H1 (cell line): ENCODE results near the gene CAMTA1. TPM values are rescaled to one million over a fixed set of nuclear protein-coding genes. Genes with fewer than 3 reads are reported as not detected.

ENCODE experiments used
- CTCF ChIA-PET: fragments of 300-600 bp; sonication (Branson Sonifier 250); formaldehyde crosslinking; loops from one replicate; lab custom pipeline; 2021; ENCODE audit not compliant: partially characterized antibody; lab: Charles Lee
- POLR2A ChIA-PET: fragments of 300-600 bp; sonication (Branson Sonifier 250); formaldehyde crosslinking; loops from one replicate; lab custom pipeline; 2021; ENCODE audit warnings: inconsistent platforms; ENCODE audit not compliant: partially characterized antibody; lab: Charles Lee
- DNase-seq, 2 experiments: peaks; one replicate each; pipeline versions ENCODE4 v3.0.0 to v3.0.0-alpha.2; 2010 to 2022; ENCODE audit warnings: low spot score in 2 of 2, low read depth in 1 of 2, mixed read lengths in 1 of 2
- FAIRE-seq: peaks from 2 replicates; lab custom pipeline; 2011; peaks lifted over from hg19 to GRCh38; lab: Jason Lieb, UNC
- H2AFZ ChIP-seq: 2 replicates; pipeline ENCODE4 v1.8.1; 2012; ENCODE audit warnings: low read length, inconsistent platforms
- H2AK5ac ChIP-seq: 2 replicates; pipeline ENCODE4 v1.6.1; 2013; ENCODE audit warnings: low read depth, low read length
- H2BK120ac ChIP-seq: replicated peaks from 2 replicates; pipeline ENCODE3; 2013; ENCODE audit warnings: low read depth, low read length, inconsistent platforms
- H2BK12ac ChIP-seq: 2 replicates; pipeline ENCODE4 v1.6.1; 2013; ENCODE audit warnings: low read depth, low read length
- H2BK15ac ChIP-seq: 2 replicates; pipeline ENCODE4 v1.6.1; 2013; ENCODE audit warnings: low read length
- H2BK20ac ChIP-seq: 2 replicates; pipeline ENCODE4 v1.6.1; 2013; ENCODE audit warnings: low read length
- H2BK5ac ChIP-seq: 2 replicates; pipeline ENCODE4 v1.6.1; 2013; ENCODE audit warnings: low read depth, low read length
- H3K14ac ChIP-seq: 2 replicates; pipeline ENCODE4 v1.6.1; 2013; ENCODE audit warnings: inconsistent platforms; ENCODE audit not compliant: insufficient read length
- H3K18ac ChIP-seq: 2 replicates; pipeline ENCODE4 v1.6.1; 2013; ENCODE audit warnings: low read length; ENCODE audit errors: extremely low read depth
- H3K23ac ChIP-seq: 2 replicates; pipeline ENCODE4 v1.6.1; 2013; ENCODE audit warnings: inconsistent platforms; ENCODE audit not compliant: insufficient read length
- H3K23me2 ChIP-seq: 2 replicates; pipeline ENCODE4 v1.6.1; 2013; ENCODE audit warnings: low read depth, low read length
- H3K27ac ChIP-seq: 2 replicates; pipeline ENCODE4 v1.6.1; 2011; ENCODE audit warnings: low read depth, low read length, inconsistent platforms
- H3K27me3 ChIP-seq, 4 experiments: replicated peaks in 1 of 4; 1 replicate in 1 of 4; 2 replicates in 3 of 4; pipeline versions ENCODE4 v1.6.1 to v1.8.1; 2011 to 2013; ENCODE audit warnings: low read length in 3 of 4, mild to moderate bottlenecking in 3 of 4, inconsistent platforms in 2 of 4, mixed read lengths in 2 of 4, moderate library complexity in 1 of 4; ENCODE audit not compliant: control insufficient read depth in 3 of 4, insufficient read depth in 3 of 4; ENCODE audit errors: extremely low read depth in 1 of 4
- H3K36me3 ChIP-seq, 4 experiments: 2 replicates each; pipeline versions ENCODE4 v1.6.1 to v1.8.1; 2011 to 2013; ENCODE audit warnings: mild to moderate bottlenecking in 4 of 4, low read length in 3 of 4, moderate library complexity in 2 of 4, control low read depth in 1 of 4, inconsistent platforms in 1 of 4; ENCODE audit not compliant: insufficient read depth in 4 of 4, control insufficient read depth in 2 of 4
- H3K4ac ChIP-seq: replicated peaks from 2 replicates; pipeline ENCODE3; 2013; ENCODE audit warnings: low read length, low read depth, mixed read lengths, inconsistent platforms; ENCODE audit not compliant: insufficient read length
- H3K4me1 ChIP-seq, 4 experiments: replicated peaks in 1 of 4; 1 replicate in 1 of 4; 2 replicates in 3 of 4; pipeline versions ENCODE4 v1.6.1 to v1.8.1; 2011 to 2013; ENCODE audit warnings: low read length in 3 of 4, inconsistent platforms in 2 of 4, mixed read lengths in 1 of 4; ENCODE audit not compliant: insufficient read depth in 4 of 4, control insufficient read depth in 3 of 4
- H3K4me2 ChIP-seq, 2 experiments: 2 replicates each; pipeline versions ENCODE4 v1.6.1 to v1.8.1; 2011 to 2013; ENCODE audit warnings: low read depth in 2 of 2, low read length in 2 of 2, control low read depth in 1 of 2, inconsistent platforms in 1 of 2, mild to moderate bottlenecking in 1 of 2; ENCODE audit not compliant: insufficient read depth in 1 of 2
- H3K4me3 ChIP-seq, 4 experiments: fragments of 200-600, 300-600 bp in 1 of 4; sonication (generic), shearing (Covaris generic), sonication (Bioruptor Twin) in 1 of 4; 2 replicates each; pipeline versions ENCODE4 v1.5.1 to v1.8.1; 2011 to 2016; ENCODE audit warnings: low read length in 4 of 4, low read depth in 3 of 4, control low read depth in 2 of 4, inconsistent platforms in 2 of 4, mild to moderate bottlenecking in 2 of 4, mixed read lengths in 1 of 4, moderate library complexity in 1 of 4; ENCODE audit not compliant: insufficient read depth in 2 of 4; ENCODE audit errors: extremely low read depth in 1 of 4
- H3K56ac ChIP-seq: replicated peaks from 2 replicates; pipeline ENCODE3; 2013; ENCODE audit warnings: low read depth, mild to moderate bottlenecking, mixed read lengths, low read length, inconsistent platforms; ENCODE audit not compliant: insufficient read length
- H3K79me1 ChIP-seq: 2 replicates; pipeline ENCODE4 v1.6.1; 2013; ENCODE audit warnings: low read depth, low read length, control low read depth
- H3K79me2 ChIP-seq, 2 experiments: 2 replicates each; pipeline versions ENCODE4 v1.6.1 to v1.8.1; 2012 to 2013; ENCODE audit warnings: low read length in 2 of 2, mild to moderate bottlenecking in 2 of 2, inconsistent platforms in 1 of 2; ENCODE audit not compliant: insufficient read depth in 2 of 2, control insufficient read depth in 1 of 2
- H3K9ac ChIP-seq, 4 experiments: replicated peaks in 1 of 4; 1 replicate in 1 of 4; 2 replicates in 3 of 4; pipeline versions ENCODE4 v1.6.1 to v1.8.1; 2011 to 2013; ENCODE audit warnings: low read depth in 3 of 4, low read length in 3 of 4, control low read depth in 2 of 4, mild to moderate bottlenecking in 2 of 4, moderate library complexity in 2 of 4, inconsistent platforms in 1 of 4; ENCODE audit errors: extremely low read depth in 1 of 4
- H3K9me3 ChIP-seq, 2 experiments: 2 replicates each; pipeline versions ENCODE4 v1.6.1 to v1.8.1; 2012 to 2013; ENCODE audit warnings: mild to moderate bottlenecking in 2 of 2, moderate library complexity in 2 of 2, control low read depth in 1 of 2, inconsistent platforms in 1 of 2, low read depth in 1 of 2, low read length in 1 of 2, mixed read lengths in 1 of 2; ENCODE audit not compliant: insufficient read depth in 2 of 2
- H4K20me1 ChIP-seq, 2 experiments: replicated peaks in 1 of 2; 2 replicates each; pipeline versions ENCODE3 to v1.8.1; 2011 to 2013; ENCODE audit warnings: inconsistent platforms in 2 of 2, low read length in 2 of 2, mild to moderate bottlenecking in 1 of 2; ENCODE audit not compliant: insufficient read depth in 2 of 2, control insufficient read depth in 1 of 2
- H4K5ac ChIP-seq: 2 replicates; pipeline ENCODE4 v1.6.1; 2013; ENCODE audit warnings: low read length, low read depth, mixed read lengths, inconsistent platforms; ENCODE audit not compliant: insufficient read length
- H4K8ac ChIP-seq: 2 replicates; pipeline ENCODE4 v1.8.0; 2013; ENCODE audit warnings: mild to moderate bottlenecking, moderate library complexity, low read length, inconsistent platforms; ENCODE audit not compliant: insufficient read depth; ENCODE audit errors: extremely low read depth
- H4K91ac ChIP-seq: replicated peaks from 2 replicates; pipeline ENCODE3; 2013; ENCODE audit warnings: low read length, mixed read lengths, inconsistent platforms; ENCODE audit not compliant: insufficient read length
- ASH2L ChIP-seq: fragments of 200-600, 300-600 bp; sonication (generic); IDR thresholded peaks from one replicate; pipeline ENCODE4 v1.7.1; 2017; ENCODE audit warnings: low read length
- BRCA1 ChIP-seq: IDR thresholded peaks from 2 replicates; pipeline ENCODE4 v1.6.1; 2012; ENCODE audit warnings: low read depth, low read length, improper control_type of control experiment
- CBX8 ChIP-seq: fragments of 300-800, 300-1000 bp; sonication (generic); IDR thresholded peaks from 2 replicates; pipeline ENCODE4 v1.7.1; 2016; ENCODE audit warnings: low read depth, low read length, borderline replicate concordance
- EP300 ChIP-seq, 2 experiments: IDR thresholded peaks; 1 replicate in 1 of 2; 2 replicates in 1 of 2; pipeline ENCODE4 v1.6.1; 2011 to 2012; ENCODE audit warnings: low read depth in 2 of 2, low read length in 2 of 2, mild to moderate bottlenecking in 2 of 2, borderline replicate concordance in 1 of 2, inconsistent platforms in 1 of 2, moderate library complexity in 1 of 2
- GTF2F1 ChIP-seq: IDR thresholded peaks from 2 replicates; pipeline ENCODE4 v1.6.1; 2012; ENCODE audit warnings: low read depth, low read length, improper control_type of control experiment, borderline replicate concordance
- KDM1A ChIP-seq: fragments of 200-600, 300-600 bp; sonication (generic); IDR thresholded peaks from 2 replicates; pipeline ENCODE4 v1.7.1; 2016; ENCODE audit warnings: mild to moderate bottlenecking, low read length, borderline replicate concordance
- KDM4A ChIP-seq: IDR thresholded peaks from one replicate; pipeline ENCODE4 v1.7.1; 2012; ENCODE audit warnings: low read depth, mild to moderate bottlenecking, moderate library complexity, low read length, inconsistent platforms; ENCODE audit not compliant: severe bottlenecking
- KDM5A ChIP-seq: fragments of 200-600 bp; IDR thresholded peaks from 2 replicates; pipeline ENCODE4 v1.7.1; 2012; ENCODE audit warnings: mild to moderate bottlenecking, low read length, inconsistent platforms, mixed read lengths
- POLR2AphosphoS5 ChIP-seq: IDR thresholded peaks from 2 replicates; pipeline ENCODE4 v1.6.1; 2011; ENCODE audit warnings: low read depth, low read length
- POU5F1 ChIP-seq: IDR thresholded peaks from 2 replicates; pipeline ENCODE4 v1.6.1; 2011; ENCODE audit warnings: low read depth, mild to moderate bottlenecking, low read length, moderate library complexity
- SP1 ChIP-seq: IDR thresholded peaks from 2 replicates; pipeline ENCODE4 v1.6.1; 2011; ENCODE audit warnings: low read depth, low read length
- SP2 ChIP-seq: IDR thresholded peaks from 2 replicates; pipeline ENCODE4 v1.6.1; 2012; ENCODE audit warnings: mild to moderate bottlenecking, low read length, inconsistent platforms
- TBP ChIP-seq: IDR thresholded peaks from 2 replicates; pipeline ENCODE4 v1.6.1; 2011; ENCODE audit warnings: low read depth, low read length, improper control_type of control experiment
- WGBS, 2 experiments: shearing (Covaris generic) in 1 of 2; methylation state at CpG; one replicate each; pipeline versions ENCODE4 v1.1.6 to v1.1.7; 2013 to 2015; ENCODE audit warnings: low lambda C conversion rate in 2 of 2, mixed read lengths in 2 of 2, inconsistent platforms in 1 of 2, low coverage in 1 of 2, missing lambda C conversion rate in 1 of 2; ENCODE audit not compliant: insufficient replicate concordance in 2 of 2, insufficient coverage in 1 of 2, insufficient read length in 1 of 2; ENCODE audit errors: extremely low coverage in 1 of 2, missing lambda C conversion rate in 1 of 2; 5-methylcytosine and 5-hydroxymethylcytosine counted together
- polyA plus RNA-seq, 7 experiments: library from polyadenylated mRNA; depleted of rRNA in 3 of 7; stranded (reverse) in 5 of 7; unstranded in 2 of 7; fragments of >200 nt in 5 of 7; fragments of 200-250 nt in 2 of 7; gene quantifications; 1 replicate in 5 of 7; 2 replicates in 1 of 7; 4 replicates in 1 of 7; pipeline versions ENCODE4 v1.2.1 to v1.2.3, GENCODE V29; 2011 to 2013; ENCODE audit warnings: missing spikeins in 2 of 7, mixed read lengths in 2 of 7
- total RNA-seq: library from RNA; stranded (reverse); fragmentation: NEBNext Ultra II Directional; extraction: Animal tissue kit (Norgen Biotek cat#: 25700); gene quantifications from 2 replicates; pipeline ENCODE4 v1.2.1, GENCODE V29; 2021
- TF ChIP-seq, protein P1 (sequence below): IDR thresholded peaks from 2 replicates; pipeline ENCODE4 v1.6.1; 2011; ENCODE audit warnings: low read length, improper control_type of control experiment

Gene CAMTA1
- total and polyA plus RNA-seq, 2 of the 8 experiments (the other 6 are each of a cell fraction or from before 2014, with no cell fraction given): 65.0 to 119 TPM

DNA sequence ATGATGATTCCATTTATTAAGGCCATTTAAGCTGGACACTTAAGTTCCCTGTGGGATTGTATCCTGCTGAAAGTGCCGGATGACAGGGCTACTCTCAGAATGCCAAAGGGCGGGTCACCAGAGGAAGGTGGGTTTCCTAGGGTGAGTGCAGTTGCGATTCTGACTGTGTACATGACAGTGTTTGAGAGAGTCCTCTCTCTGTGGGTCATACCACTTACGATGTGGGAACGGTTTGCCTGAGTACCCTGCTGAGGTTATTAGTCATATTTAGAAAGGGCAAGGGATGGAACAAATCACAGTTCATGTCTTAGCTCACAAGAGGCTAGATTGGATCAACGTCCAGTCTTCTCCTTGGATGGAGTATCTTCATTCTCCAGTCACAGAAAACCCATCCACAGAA lies 461.9 kb downstream of the CAMTA1 start:
- no peak overlapping the region for H3K23ac ChIP-seq
- ChIA-PET CTCF (no interaction called here), POLR2A (no interaction called here)
- H3K4me1 ChIP-seq: no peaks in the 10 kb centered on the region; a peak in 2 of 7 replicates
- 86% methylated on average over 6 of the region's 6 CpGs; no CpG with 5 or more reads in 1 of the 2 experiments for WGBS, 2 experiments
- H4K20me1 ChIP-seq: no peaks in the 10 kb centered on the region
- no peaks in the 10 kb centered on the region for H3K23me2 ChIP-seq
- H3K14ac ChIP-seq: no peak overlapping the region
- H3K56ac ChIP-seq: no peak overlapping the region
- no peak overlapping the region for H4K91ac ChIP-seq
- no peak for DNase-seq
- no peak overlapping the region; the same call in 1 of the 2 replicates for H3K27ac ChIP-seq
- H4K8ac ChIP-seq: no peak overlapping the region
- H3K4me2 ChIP-seq: no peak overlapping the region
- H3K79me1 ChIP-seq: no peaks in the 10 kb centered on the region
- H2BK15ac ChIP-seq: no peak overlapping the region
- H3K27me3 ChIP-seq: no peaks in the 10 kb centered on the region
- H3K4ac ChIP-seq: no peak overlapping the region
- H3K9me3 ChIP-seq: no peaks in the 10 kb centered on the region
- no peak for FAIRE-seq
- H3K9ac ChIP-seq: no peak overlapping the region
- H2AFZ ChIP-seq: no peak overlapping the region
- no peak overlapping the region for H2AK5ac ChIP-seq
- no peak overlapping the region for H3K4me3 ChIP-seq
- no peak overlapping the region for H2BK20ac ChIP-seq
- no peak overlapping the region for H4K5ac ChIP-seq
- no peak overlapping the region for H3K18ac ChIP-seq
- no peaks in the 10 kb centered on the region for H3K36me3 ChIP-seq
- H3K79me2 ChIP-seq: no peaks in the 10 kb centered on the region
- H2BK5ac ChIP-seq: no peak overlapping the region
- H2BK12ac ChIP-seq: no peak overlapping the region
- H2BK120ac ChIP-seq: no peak overlapping the region
- TF ChIP-seq POLR2AphosphoS5 (no peak), ASH2L (no peak), BRCA1 (no peak), TBP (no peak), SP2 (no peak), KDM1A (no peak), POU5F1 (no peak), SP1 (no peak), KDM5A (no peak), GTF2F1 (no peak), CBX8 (no peak), KDM4A (no peak), EP300 (IDR thresholded peaks at IDR 0.05; ENCODE audit: borderline replicate concordance in 1 of 2, low read depth in 2 of 2, low read length in 2 of 2) (no peak)
- TF ChIP-seq, protein P1, sequence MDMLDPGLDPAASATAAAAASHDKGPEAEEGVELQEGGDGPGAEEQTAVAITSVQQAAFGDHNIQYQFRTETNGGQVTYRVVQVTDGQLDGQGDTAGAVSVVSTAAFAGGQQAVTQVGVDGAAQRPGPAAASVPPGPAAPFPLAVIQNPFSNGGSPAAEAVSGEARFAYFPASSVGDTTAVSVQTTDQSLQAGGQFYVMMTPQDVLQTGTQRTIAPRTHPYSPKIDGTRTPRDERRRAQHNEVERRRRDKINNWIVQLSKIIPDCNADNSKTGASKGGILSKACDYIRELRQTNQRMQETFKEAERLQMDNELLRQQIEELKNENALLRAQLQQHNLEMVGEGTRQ: no peak
